Measurements from ENCODE around the gene GLIPR1L2.

- TF ChIP-seq TAF1 (IDR thresholded peaks at IDR 0.05; ENCODE audit: borderline replicate concordance, insufficient read depth, low read length) = no peak
- TF ChIP-seq REST (IDR thresholded peaks at IDR 0.05; ENCODE audit: insufficient read depth in 1 of 2, low read depth in 2 of 2, low read length in 2 of 2) = no peak
- TF ChIP-seq POLR2AphosphoS5 (IDR thresholded peaks at IDR 0.05; ENCODE audit: low read depth, low read length) = no peak
- TF ChIP-seq SIN3A (IDR thresholded peaks at IDR 0.05; ENCODE audit: borderline replicate concordance, insufficient read depth, low read length) = no peak
- no peak for TF ChIP-seq FOXP2 (optimal IDR thresholded peaks at IDR 0.05; ENCODE audit: borderline replicate concordance, extremely low read depth, extremely low read length, insufficient read depth)
These were observed 85.2 kb downstream of the GLIPR1L2 start for GRCh38 chr12:75476071-75476470.
